Endothelial cell of umbilical vein (primary cell): ENCODE results near the gene BTBD10. TPM values are rescaled to one million over a fixed set of nuclear protein-coding genes. Genes with fewer than 3 reads are reported as not detected.
A peak's percentile ranks its signal among the peaks of the same experiment; 100 is the strongest.

Experiments
- BruUV-seq: library from RNA; stranded (reverse); fragments of 400-500 nt; replicated peaks from 2 replicates; lab custom pipeline; 2021; lab: Mats Ljungman, UMichigan
- CTCF ChIA-PET: fragments of 300-600, 350-600 bp; sonication (Branson Sonifier 250); formaldehyde crosslinking; loops from one replicate; lab custom pipeline; 2021; ENCODE audit warnings: antibody characterized with exemption, inconsistent platforms; lab: Charles Lee
- POLR2A ChIA-PET: fragments of 300-600, 350-600 bp; sonication (Branson Sonifier 250); formaldehyde crosslinking; loops from one replicate; lab custom pipeline; 2021; ENCODE audit warnings: antibody characterized with exemption, inconsistent platforms; lab: Charles Lee
- DNase-seq: peaks from one replicate; pipeline ENCODE4 v3.0.0-alpha.2; 2011; ENCODE audit warnings: low read depth, low spot score
- FAIRE-seq: peaks from 2 replicates; lab custom pipeline; 2011; peaks lifted over from hg19 to GRCh38; lab: Jason Lieb, UNC
- H2AFZ ChIP-seq: 2 replicates; pipeline ENCODE4 v1.6.0; 2012; ENCODE audit warnings: low read depth, low read length, control low read depth, inconsistent platforms
- H3K27ac ChIP-seq: 2 replicates; pipeline ENCODE4 v1.5.1; 2011; ENCODE audit warnings: low read depth, mild to moderate bottlenecking, control low read depth, low read length, moderate library complexity; ENCODE audit not compliant: insufficient read depth
- H3K27me3 ChIP-seq, 2 experiments: 2 replicates each; pipeline versions ENCODE4 v1.6.0 to v1.6.1; 2011; ENCODE audit warnings: low read length in 2 of 2, mixed read lengths in 1 of 2; ENCODE audit not compliant: control insufficient read depth in 2 of 2, insufficient read depth in 2 of 2
- H3K36me3 ChIP-seq, 2 experiments: 2 replicates in 1 of 2; 3 replicates in 1 of 2; pipeline ENCODE4 v1.5.1; 2011; ENCODE audit warnings: low read length in 2 of 2, mild to moderate bottlenecking in 1 of 2, moderate library complexity in 1 of 2; ENCODE audit not compliant: control insufficient read depth in 2 of 2, insufficient read depth in 2 of 2; ENCODE audit errors: extremely low read depth in 1 of 2
- H3K4me1 ChIP-seq: 3 replicates; pipeline ENCODE4 v1.5.1; 2011; ENCODE audit warnings: mild to moderate bottlenecking, low read length; ENCODE audit not compliant: control insufficient read depth, insufficient read depth; ENCODE audit errors: extremely low read depth
- H3K4me2 ChIP-seq: 2 replicates; pipeline ENCODE4 v1.6.1; 2011; ENCODE audit warnings: low read length, control low read depth, mixed read lengths; ENCODE audit not compliant: insufficient read depth
- H3K4me3 ChIP-seq, 3 experiments: fragments of 200-600 bp in 1 of 3; sonication (generic), shearing (Covaris generic) in 1 of 3; replicated peaks in 1 of 3; 2 replicates each; pipeline ENCODE4 v1.5.1; 2011 to 2016; ENCODE audit warnings: control low read depth in 3 of 3, low read length in 3 of 3, mild to moderate bottlenecking in 2 of 3, inconsistent platforms in 1 of 3, low read depth in 1 of 3, moderate library complexity in 1 of 3; ENCODE audit not compliant: insufficient read depth in 1 of 3
- H3K79me2 ChIP-seq: 2 replicates; pipeline ENCODE4 v1.6.0; 2012; ENCODE audit warnings: low read length, inconsistent platforms; ENCODE audit not compliant: control insufficient read depth, insufficient read depth
- H3K9ac ChIP-seq: replicated peaks from 2 replicates; pipeline ENCODE3; 2011; ENCODE audit warnings: low read length, control low read depth; ENCODE audit not compliant: insufficient read depth; ENCODE audit errors: extremely low read depth
- H3K9me1 ChIP-seq: replicated peaks from 3 replicates; pipeline ENCODE4 v1.6.0; 2011; ENCODE audit warnings: mild to moderate bottlenecking, low read length; ENCODE audit not compliant: control insufficient read depth, insufficient read depth; ENCODE audit errors: extremely low read depth
- H3K9me3 ChIP-seq: replicated peaks from 2 replicates; pipeline ENCODE4 v1.5.1; 2012; ENCODE audit warnings: low read length, inconsistent platforms; ENCODE audit not compliant: control insufficient read depth, insufficient read depth
- H4K20me1 ChIP-seq: replicated peaks from 2 replicates; pipeline ENCODE3; 2011; ENCODE audit warnings: mild to moderate bottlenecking, low read length; ENCODE audit not compliant: control insufficient read depth, insufficient read depth; ENCODE audit errors: extremely low read depth
- CTCF ChIP-seq, 2 donors: IDR thresholded peaks; 1 replicate in 1 of 2; 2 replicates in 1 of 2; pipeline ENCODE4 v1.5.1; 2011; ENCODE audit warnings: low read length in 2 of 2, mild to moderate bottlenecking in 2 of 2, moderate library complexity in 2 of 2, control low read depth in 1 of 2, inconsistent platforms in 1 of 2, low read depth in 1 of 2; ENCODE audit not compliant: insufficient read depth in 1 of 2; ENCODE audit errors: extremely low read depth in 1 of 2
- EZH2 ChIP-seq: IDR thresholded peaks from 2 replicates; pipeline ENCODE4 v1.6.1; 2012; ENCODE audit warnings: borderline replicate concordance, low read depth, mild to moderate bottlenecking, moderate library complexity, low read length, inconsistent platforms; ENCODE audit not compliant: severe bottlenecking
- FOS ChIP-seq: IDR thresholded peaks from 2 replicates; pipeline ENCODE4 v1.6.1; 2011; ENCODE audit warnings: mild to moderate bottlenecking, low read length, moderate library complexity, borderline replicate concordance; ENCODE audit not compliant: insufficient read depth
- GATA2 ChIP-seq: IDR thresholded peaks from 2 replicates; pipeline ENCODE4 v1.7.0; 2011; ENCODE audit warnings: low read depth, mild to moderate bottlenecking, moderate library complexity, mixed read lengths, low read length; ENCODE audit not compliant: insufficient read length, insufficient read depth
- JUN ChIP-seq: IDR thresholded peaks from 2 replicates; pipeline ENCODE4 v1.6.1; 2011; ENCODE audit warnings: borderline replicate concordance, low read depth; ENCODE audit not compliant: insufficient read length, insufficient read depth
- MAX ChIP-seq: IDR thresholded peaks from 2 replicates; pipeline ENCODE4 v1.6.1; 2011; ENCODE audit not compliant: insufficient read depth, insufficient read length
- POLR2A ChIP-seq: IDR thresholded peaks from 2 replicates; pipeline ENCODE4 v1.6.1; 2012; ENCODE audit warnings: low read depth, mild to moderate bottlenecking, control low read depth, low read length
- POLR2AphosphoS5 ChIP-seq: IDR thresholded peaks from 2 replicates; pipeline ENCODE4 v1.6.1; 2012; ENCODE audit warnings: low read depth, mild to moderate bottlenecking, control low read depth, low read length, moderate library complexity; ENCODE audit not compliant: insufficient read depth
- dilution Hi-C: fragments of 300-500 bp; cut with MboI; formaldehyde crosslinking; loops from one replicate; pipeline ENCODE4 v1.15.0; 2019; ENCODE audit warnings: low sequenced_read_pairs; ENCODE audit not compliant: extremely low pct_ligation_motif_present
- intact Hi-C: fragments of 100-400 bp; cut with micrococcal nuclease; formaldehyde crosslinking; loops from one replicate; pipeline ENCODE4 v1.10.0; 2022
- polyA plus RNA-seq, 4 experiments: library from polyadenylated mRNA; depleted of rRNA in 3 of 4; stranded (reverse) in 3 of 4; unstranded in 1 of 4; fragments of >200 nt; gene quantifications; 2 replicates each; pipeline versions ENCODE4 v1.2.1 to v1.2.3, GENCODE V29; 2011 to 2012; ENCODE audit warnings: missing spikeins in 1 of 4
- total RNA-seq: library from RNA; stranded (reverse); gene quantifications from 2 replicates; pipeline ENCODE4 v1.2.3, GENCODE V29; 2021

Gene BTBD10
- total and polyA plus RNA-seq, 2 donors (not counting 3 experiments of a cell fraction or from before 2014, with no cell fraction given): 31.7 to 49.6 TPM

- H2AFZ ChIP-seq: no peak overlapping the region
- intact Hi-C loops: loop anchor here (10.0 kb wide), 1 partner anchor 334 kb away; no protein-coding TSS in a partner anchor
- H3K36me3 ChIP-seq: no peaks in the 10 kb centered on the region
- dilution Hi-C loops: no loop called here
- no peak overlapping the region for H3K4me3 ChIP-seq
- no peaks in the 10 kb centered on the region for H3K9me3 ChIP-seq
- H3K4me2 ChIP-seq: peak overlapping the region; percentile 75
- H3K79me2 ChIP-seq: peaks cover 95% of the 10 kb centered on the region
- no peaks in the 10 kb centered on the region for H3K9me1 ChIP-seq
- peaks cover 6% of the 10 kb centered on the region for H4K20me1 ChIP-seq
- peak overlapping the region; percentile 52 for H3K27ac ChIP-seq
- DNase-seq (peak; percentile 45), FAIRE-seq (peak; percentile 26)
- peak overlapping the region; percentile 22 for H3K9ac ChIP-seq
- peaks cover 45% of the 10 kb centered on the region for H3K4me1 ChIP-seq
- no TSS peak for BruUV-seq
- CTCF ChIA-PET: interaction anchor here (0.9 kb wide), 1 partner anchor 9 kb away, joined by 3 read pairs; no protein-coding TSS in a partner anchor
- POLR2A ChIA-PET: no interaction called here
- TF ChIP-seq GATA2: no peak
- TF ChIP-seq POLR2A: peak; percentile 14
- no peak for TF ChIP-seq EZH2
- no peaks in the 10 kb centered on the region for H3K27me3 ChIP-seq
These were observed 14.1 kb downstream of the BTBD10 start for GRCh38 chr11:13448876-13449275.

- intact Hi-C loops: loop anchor here (1.0 to 10.0 kb wide), 2 partner anchors 17 to 332 kb away; partner anchors contain the start of gene BTBD10
These were observed 16.6 kb downstream of the BTBD10 start for GRCh38 chr11:13446444-13446843.

More at GRCh38 chr11:13446444-13446843, 16.6 kb downstream of the BTBD10 start:
- H3K9me3 ChIP-seq: no peaks in the 10 kb centered on the region
- ChIA-PET CTCF (interaction anchor here (0.9 to 1.3 kb wide), 2 partner anchors 61 to 92 kb away, joined by 3 to 8 read pairs; no protein-coding TSS in a partner anchor), POLR2A (no interaction called here)
- H3K36me3 ChIP-seq: no peaks in the 10 kb centered on the region
- H3K27me3 ChIP-seq: no peaks in the 10 kb centered on the region
- peak overlapping the region; percentile 77 for H3K27ac ChIP-seq
- peaks cover 94% of the 10 kb centered on the region for H3K79me2 ChIP-seq
- no peak overlapping the region for H2AFZ ChIP-seq
- FAIRE-seq: peak; percentile 52
- H3K4me2 ChIP-seq: peak overlapping the region; percentile 89
- H3K4me3 ChIP-seq: peak overlapping the region in 1 of 3 experiments; percentile 21
- H3K9me1 ChIP-seq: no peaks in the 10 kb centered on the region
- peak; percentile 65 for DNase-seq
- no TSS peak for BruUV-seq
- H3K9ac ChIP-seq: peak overlapping the region; percentile 60
- peaks cover 45% of the 10 kb centered on the region for H3K4me1 ChIP-seq
- no peak for TF ChIP-seq POLR2A
- no peak for TF ChIP-seq CTCF (IDR thresholded peaks at IDR 0.05; ENCODE audit: extremely low read depth in 1 of 2, insufficient read depth in 1 of 2, low read depth in 1 of 2, low read length in 2 of 2)
- no peak for TF ChIP-seq EZH2
- TF ChIP-seq FOS: peak; percentile 61
- peak; percentile 75 for TF ChIP-seq JUN
- TF ChIP-seq MAX: no peak
- no peak for TF ChIP-seq POLR2AphosphoS5
- dilution Hi-C loops: no loop called here
- H4K20me1 ChIP-seq: peaks cover 3% of the 10 kb centered on the region
